Putamen (tissue), 1 donor: ENCODE measurements around the gene INTS14.

ENCODE experiments used
- DNase-seq: peaks from one replicate; pipeline ENCODE4 v3.0.0-alpha.2; 2016; ENCODE audit warnings: low spot score

Gene INTS14

DNA sequence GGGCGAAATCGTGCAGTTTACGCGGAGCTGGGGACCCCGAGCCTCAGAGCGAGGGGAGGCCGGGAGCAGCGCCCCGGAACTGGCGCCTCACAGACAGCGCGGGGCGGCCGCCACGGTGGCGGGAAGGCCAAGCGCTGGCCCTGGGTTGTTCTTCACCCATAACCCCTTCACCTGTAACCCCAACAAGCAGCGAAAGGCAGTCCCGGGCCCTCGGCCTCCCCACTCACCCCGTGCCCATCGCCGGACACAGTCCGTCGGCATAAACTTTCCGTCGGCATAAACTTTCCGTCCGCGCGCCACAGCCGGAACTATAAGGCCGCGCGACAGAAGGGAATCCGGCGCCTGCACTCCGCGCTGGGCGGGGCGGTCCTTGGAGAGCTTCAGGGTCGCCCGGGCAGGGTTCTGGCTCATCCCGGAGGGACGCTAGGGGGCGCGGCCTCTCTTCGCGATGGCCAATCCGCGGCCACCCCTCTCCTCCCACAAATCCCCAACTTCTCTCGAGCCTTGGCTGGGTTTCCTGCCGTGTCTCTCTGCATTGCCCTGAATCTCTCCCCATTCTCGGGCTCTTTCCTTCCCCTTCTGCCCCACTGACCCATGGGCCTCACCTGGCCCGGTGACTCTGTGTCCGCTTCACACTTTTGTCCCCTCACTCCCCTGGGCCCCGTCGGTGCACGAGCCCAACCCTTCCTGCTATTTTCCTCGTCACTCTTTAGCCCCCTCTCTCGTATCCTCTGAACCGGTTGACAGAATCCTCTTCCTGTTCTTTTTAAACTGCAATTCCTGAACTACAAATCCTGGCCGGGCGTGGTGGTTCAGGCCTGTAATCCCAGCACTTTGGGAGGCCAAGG lies at the start of gene INTS14:
INTS14 (minus strand) TSS at position 261 of the 848 bp plus-strand sequence. CDS start 3,751 bp downstream, outside the sequence.
- DNase-seq, result peak; percentile 97

GRCh38 chr15:65659502-65660052 lies 48.6 kb upstream of the INTS14 start:
- no peak for DNase-seq

GRCh38 chr15:65655457-65655856 lies 44.5 kb upstream of the INTS14 start:
- DNase-seq, result no peak

DNA sequence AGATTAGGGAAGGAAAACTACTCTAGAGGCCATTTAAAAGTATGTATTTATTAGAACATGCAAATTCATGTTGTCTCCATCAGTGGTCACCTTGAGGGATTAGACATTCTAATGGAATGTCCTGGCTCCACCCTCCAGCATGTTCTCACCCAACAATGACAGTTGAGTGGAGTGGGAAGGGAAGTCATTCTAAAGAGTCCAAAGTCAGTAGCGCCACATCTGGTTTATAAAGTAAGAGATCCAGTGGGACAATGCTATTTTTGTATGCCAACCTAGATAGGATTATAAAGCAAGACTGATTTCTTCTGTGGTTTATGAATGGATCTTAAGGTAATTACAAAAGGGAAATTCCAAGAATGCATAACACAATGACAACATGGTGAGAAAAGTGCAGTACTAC lies 44.1 kb upstream of the INTS14 start:
- DNase-seq, result no peak

- DNase-seq, result no peak
Observed at GRCh38 chr15:65653801-65654521, 43.0 kb upstream of the INTS14 start.

- no peak for DNase-seq
Observed at GRCh38 chr15:65653341-65653740, 42.4 kb upstream of the INTS14 start.

DNA sequence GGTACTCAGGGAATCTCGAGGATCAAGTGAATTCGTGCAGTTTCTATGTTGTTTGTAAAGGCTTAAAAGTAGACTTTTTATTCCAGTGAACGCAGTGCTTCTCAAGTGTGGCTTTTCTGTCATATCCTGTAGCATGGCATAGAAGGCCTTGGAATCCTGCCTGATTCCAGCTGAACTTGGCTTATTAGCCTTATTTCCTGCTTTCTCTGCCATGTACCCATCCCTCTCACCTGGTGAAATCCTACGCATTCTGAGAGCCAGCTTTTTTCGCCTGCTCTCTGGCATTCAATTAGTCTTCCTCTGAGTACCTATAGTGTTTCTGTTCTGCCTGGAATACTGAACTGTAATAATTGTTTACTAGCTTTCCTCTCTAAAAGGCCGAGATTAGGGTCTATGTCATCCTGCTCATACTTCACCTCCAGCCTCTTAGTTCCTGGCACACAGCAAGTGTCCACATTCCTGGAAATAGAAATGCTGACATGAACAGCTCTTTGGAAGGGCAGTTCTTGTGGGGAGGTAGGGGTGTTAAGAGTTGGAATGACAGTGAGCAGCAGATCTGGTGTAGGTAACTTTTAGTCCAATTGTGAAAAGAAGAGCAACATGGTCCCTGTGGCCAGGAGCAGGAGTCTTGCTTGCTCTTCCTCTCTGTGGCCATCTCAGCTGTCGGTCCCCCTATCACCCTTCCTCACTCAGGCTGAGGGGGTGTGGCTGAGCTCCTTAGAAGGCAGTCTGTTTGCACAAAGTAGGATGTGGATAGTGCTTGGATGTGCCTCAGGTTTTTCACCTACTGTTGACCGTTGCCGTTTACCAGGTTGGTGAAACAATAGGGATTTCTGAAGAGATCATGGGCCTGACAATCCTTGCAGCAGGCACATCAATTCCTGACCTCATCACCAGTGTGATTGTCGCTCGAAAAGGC lies 41.2 kb upstream of the INTS14 start:
- no peak for DNase-seq

- no peak for DNase-seq
Observed at GRCh38 chr15:65651042-65651322, 40.1 kb upstream of the INTS14 start.

DNA sequence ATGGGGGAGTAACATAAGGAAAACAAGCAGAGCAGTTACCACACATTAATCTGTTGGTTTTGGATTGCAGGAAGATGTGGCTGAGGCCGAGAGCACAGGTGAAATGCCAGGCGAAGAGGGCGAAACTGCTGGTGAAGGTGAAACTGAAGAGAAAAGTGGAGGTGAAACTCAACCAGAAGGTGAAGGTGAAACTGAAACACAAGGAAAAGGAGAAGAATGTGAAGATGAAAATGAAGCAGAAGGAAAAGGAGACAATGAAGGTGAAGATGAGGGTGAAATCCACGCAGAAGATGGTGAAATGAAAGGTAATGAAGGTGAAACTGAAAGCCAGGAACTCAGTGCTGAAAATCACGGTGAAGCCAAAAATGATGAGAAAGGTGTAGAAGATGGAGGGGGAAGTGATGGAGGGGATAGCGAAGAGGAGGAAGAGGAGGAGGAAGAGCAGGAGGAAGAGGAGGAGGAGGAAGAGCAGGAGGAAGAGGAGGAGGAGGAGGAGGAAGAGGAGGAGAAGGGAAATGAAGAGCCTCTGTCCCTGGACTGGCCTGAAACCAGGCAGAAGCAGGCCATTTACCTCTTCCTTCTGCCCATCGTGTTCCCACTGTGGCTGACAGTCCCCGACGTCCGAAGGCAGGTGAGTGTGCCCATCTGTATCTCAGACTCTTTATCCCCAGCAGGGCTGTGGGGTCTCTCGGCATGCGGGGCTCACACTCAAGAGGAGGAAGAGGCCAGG lies 39.5 kb upstream of the INTS14 start:
- no peak for DNase-seq

GRCh38 chr15:65646486-65646885 lies 35.6 kb upstream of the INTS14 start:
- no peak for DNase-seq

DNA sequence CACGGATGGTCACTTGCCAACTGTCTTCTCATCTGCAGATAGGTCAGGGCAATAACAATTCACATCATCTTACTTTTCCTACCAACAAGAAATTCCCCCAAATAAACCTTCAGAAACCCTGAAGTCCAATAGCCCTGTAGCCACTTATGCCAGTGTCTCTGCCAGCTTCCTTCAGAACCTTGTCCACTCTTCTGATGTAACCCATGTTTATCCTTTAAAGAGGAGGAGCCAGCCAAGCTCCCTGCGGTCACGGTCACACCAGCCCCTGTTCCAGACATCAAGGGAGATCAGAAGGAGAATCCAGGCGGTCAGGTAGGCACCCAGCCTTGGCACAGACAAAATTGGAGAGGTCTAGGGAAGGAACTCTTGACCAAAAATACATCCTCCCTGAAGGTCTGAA lies 34.5 kb upstream of the INTS14 start:
- no peak for DNase-seq

GRCh38 chr15:65644282-65644681 lies 33.4 kb upstream of the INTS14 start:
- no peak for DNase-seq

GRCh38 chr15:65642594-65642993 lies 31.7 kb upstream of the INTS14 start:
- no peak for DNase-seq

DNA sequence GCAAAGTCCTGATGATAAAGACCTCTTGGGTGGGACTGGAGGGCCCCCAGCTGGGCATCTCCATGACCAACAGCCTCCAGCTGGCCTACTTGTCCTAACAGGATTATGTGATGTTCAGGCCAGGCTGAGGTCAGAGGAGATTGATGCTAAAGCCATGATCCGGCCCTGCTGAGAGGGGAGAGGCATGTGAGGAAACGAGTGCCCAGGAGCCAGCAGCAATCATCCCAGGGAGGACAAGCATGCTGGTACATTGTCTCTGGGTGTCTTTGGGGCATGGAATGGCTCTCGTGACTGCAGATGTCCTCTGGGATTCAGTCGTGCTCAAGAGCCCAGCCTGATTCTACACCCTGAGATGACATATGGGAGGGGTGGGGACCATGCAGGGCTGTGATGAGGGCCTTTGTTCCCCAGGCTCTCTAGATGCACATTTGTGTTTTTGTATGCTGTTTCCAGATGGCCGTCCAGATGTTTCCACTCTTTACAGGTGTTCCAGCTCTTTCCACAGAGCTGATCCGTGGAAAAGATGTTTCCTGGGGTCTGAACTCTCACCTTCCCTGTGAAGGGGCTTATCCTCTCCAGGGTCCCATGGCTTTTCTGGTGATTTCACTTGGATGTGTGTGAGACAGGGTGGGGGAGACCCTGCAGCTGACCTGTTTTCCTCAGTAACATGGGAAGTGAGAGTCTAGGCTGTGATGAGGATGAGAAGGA lies 31.0 kb upstream of the INTS14 start:
- DNase-seq, result no peak

DNA sequence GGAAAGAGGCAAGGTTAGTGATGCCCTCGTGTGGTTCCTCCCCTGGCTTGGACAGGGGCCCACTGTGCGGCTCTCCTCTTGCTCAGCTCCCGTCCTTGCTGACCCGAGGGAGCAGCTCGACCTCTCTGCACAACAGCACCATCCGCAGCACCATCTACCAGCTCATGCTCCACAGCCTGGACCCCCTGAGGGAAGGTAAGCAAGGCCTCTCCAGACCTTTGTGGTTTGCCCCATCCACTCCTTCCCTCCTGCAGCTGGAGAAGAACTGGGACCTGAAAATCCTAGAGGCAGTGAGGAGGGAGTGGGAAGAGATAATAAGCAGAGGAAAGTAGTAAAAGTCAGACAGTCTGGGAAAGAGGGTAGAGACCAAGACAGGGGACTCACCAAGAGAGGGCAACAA lies 28.6 kb upstream of the INTS14 start:
- no peak for DNase-seq

GRCh38 chr15:65638681-65639089 lies 27.8 kb upstream of the INTS14 start:
- peak; percentile 72 for DNase-seq

DNA sequence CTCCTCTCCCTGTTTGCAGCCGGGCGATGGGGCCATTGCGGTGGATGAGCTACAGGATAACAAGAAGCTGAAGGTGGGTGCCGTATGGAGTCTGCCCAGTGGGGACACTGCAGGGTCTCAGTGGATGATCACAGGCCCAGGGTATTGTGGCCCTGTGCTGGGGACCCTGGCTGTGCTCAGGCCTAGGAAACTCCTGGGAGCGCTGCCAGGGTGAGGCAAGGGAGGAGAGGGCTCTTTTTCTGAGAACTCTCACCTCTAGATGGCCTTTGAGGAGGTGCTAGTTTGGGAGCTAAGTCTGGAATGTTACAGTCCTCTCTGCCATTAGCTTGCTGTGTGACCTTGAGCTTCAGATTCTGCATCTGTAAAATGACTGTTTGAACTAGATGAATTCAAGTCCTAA lies 27.2 kb upstream of the INTS14 start:
- no peak for DNase-seq

GRCh38 chr15:65634356-65634755 lies 23.4 kb upstream of the INTS14 start:
- DNase-seq, result no peak

DNA sequence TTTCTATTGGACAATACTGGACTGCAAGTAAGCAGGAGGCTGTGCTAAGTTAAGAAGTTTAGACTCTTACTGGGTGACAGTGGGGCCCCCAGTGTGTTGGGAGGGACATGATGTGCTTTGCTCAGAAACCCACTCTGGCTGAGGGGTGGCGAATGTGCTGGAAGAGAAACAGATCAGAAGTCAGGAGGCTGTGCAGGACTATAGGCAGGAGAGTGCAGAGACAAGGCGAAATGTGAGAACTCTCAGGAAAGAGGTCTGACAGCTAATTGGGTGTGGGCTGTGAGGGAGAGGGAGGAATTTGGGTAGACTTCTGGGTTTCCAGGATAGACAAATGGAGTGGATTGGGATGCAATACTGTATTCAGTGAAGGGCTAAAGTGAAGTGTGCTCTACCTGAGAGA lies 22.8 kb upstream of the INTS14 start:
- no peak for DNase-seq

DNA sequence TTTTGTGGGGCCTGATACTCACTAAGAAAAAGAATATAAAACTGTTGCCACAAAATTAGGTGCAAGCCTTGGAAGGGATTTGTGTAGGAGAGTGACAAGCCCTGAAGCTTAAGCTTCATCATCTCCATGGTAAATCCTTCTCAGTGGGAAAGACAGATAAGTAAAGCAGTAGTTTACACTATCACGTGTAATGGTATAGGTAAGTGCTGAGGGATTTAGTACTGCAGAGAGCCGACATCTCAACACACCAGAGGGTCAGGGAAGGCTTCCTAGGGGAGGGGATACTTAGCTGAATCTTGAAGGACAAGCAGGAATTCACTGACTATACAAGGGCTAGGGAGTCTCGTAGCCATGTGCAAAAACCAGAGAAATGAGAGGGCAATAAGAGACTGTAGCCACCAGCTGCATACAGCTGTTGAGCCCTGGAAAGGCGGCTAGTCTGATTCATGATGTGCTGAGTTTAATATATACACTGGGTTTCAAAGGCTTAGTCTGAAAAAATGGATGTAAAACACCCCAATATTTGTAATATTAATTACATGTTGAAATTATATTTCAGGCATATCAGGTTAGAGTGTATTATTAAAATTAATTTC lies 21.9 kb upstream of the INTS14 start:
- no peak for DNase-seq
